NB4 (cell line): ENCODE measurements around the gene AUTS2.
A peak's percentile ranks its signal among the peaks of the same experiment; 100 is the strongest.

ENCODE experiments used
- DNase-seq: peaks from one replicate; pipeline ENCODE4 v3.0.0; 2010; ENCODE audit warnings: low read depth
- H3K4me3 ChIP-seq: one replicate; pipeline ENCODE4 v1.5.1; 2011; ENCODE audit warnings: mild to moderate bottlenecking, low read depth, low read length, moderate library complexity
- CTCF ChIP-seq: IDR thresholded peaks from one replicate; pipeline ENCODE4 v1.5.1; 2012; ENCODE audit warnings: low read depth, low read length
- MAX ChIP-seq: IDR thresholded peaks from 2 replicates; pipeline ENCODE4 v1.6.1; 2011; ENCODE audit warnings: low read depth, low read length
- MYC ChIP-seq: IDR thresholded peaks from 2 replicates; pipeline ENCODE4 v1.6.1; 2011; ENCODE audit warnings: low read depth, low read length
- POLR2A ChIP-seq: IDR thresholded peaks from 2 replicates; pipeline ENCODE4 v1.6.1; 2011; ENCODE audit warnings: mild to moderate bottlenecking; ENCODE audit not compliant: insufficient read length; ENCODE audit errors: extremely low read depth

Gene AUTS2

DNA sequence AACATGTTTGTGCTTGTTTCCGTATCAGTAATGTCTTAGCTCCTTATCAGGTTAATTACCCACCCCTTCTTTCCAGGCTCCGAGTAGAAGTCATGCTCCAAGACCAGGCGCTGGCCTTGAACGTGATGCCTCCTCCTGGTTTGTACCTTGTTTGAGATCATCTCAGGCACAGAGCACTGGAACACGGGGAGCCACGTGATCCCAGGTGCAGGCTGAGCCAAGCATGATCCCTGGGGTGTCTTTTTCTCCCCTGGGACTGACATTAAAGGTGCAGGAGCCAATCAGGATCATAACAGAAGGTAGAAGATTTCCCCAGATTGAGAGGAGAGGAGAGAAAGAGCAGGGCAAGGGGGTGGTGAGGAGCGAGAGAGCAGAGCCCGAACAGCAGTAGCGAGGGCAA, 907.6 kb downstream of the AUTS2 start:
- H3K4me3 ChIP-seq, result no peak overlapping the region
- no peak for DNase-seq
- TF ChIP-seq MYC (no peak), MAX (no peak), CTCF (no peak), POLR2A (no peak)

DNA sequence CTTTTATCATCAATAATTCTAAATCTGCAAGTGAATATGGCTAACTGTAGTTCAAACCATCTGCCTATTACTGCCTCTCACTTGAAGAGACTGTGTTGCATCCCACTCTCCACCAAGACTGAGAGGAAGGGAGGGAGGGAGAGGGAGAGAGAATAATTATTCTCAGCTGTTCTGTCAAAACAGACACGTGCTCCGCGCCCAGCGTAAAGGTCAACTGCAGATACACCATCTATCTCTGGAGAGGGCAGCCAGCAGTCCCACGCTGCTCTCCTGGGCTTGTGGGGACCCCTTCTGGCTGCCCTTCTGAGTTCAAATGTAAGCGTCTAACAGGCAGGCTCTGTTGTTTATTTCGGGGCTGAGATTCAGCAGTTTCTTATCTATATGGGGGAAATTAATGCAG, 908.2 kb downstream of the AUTS2 start:
- TF ChIP-seq MYC (no peak), CTCF (peak; percentile 13), MAX (peak; percentile 32; the same call in 1 of the 2 replicates), POLR2A (no peak)
- DNase-seq, result peak; percentile 33
- no peak overlapping the region for H3K4me3 ChIP-seq

GRCh38 chr7:70512144-70512543, 913.9 kb downstream of the AUTS2 start:
- no peak for DNase-seq
- TF ChIP-seq CTCF, result no peak
- TF ChIP-seq MYC, result no peak
- TF ChIP-seq MAX, result no peak
- no peak for TF ChIP-seq POLR2A
- H3K4me3 ChIP-seq, result no peak overlapping the region

- DNase-seq, result no peak
- TF ChIP-seq MAX (no peak), CTCF (no peak), POLR2A (no peak), MYC (no peak)
- no peak overlapping the region for H3K4me3 ChIP-seq
Measured at GRCh38 chr7:70512761-70513160, 914.5 kb downstream of the AUTS2 start.

DNA sequence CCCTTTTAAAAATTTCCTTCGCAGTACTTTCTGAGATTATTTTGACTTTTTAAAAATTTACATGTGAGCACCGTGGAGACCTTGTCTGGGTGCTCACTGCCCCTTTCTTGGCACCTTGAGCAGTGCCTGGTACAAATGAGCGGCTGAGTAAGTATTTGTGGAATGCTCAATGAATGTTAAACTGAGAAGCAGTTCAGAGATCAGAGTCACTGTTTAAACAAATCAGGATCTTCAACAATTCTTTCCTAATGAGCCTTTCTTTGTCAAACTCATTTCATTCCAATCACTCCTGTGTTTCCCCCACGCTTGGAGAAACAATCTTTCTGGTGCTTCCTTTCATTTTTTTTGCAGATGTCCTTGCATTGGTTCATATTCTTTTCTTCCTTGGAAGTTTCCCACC, 922.3 kb downstream of the AUTS2 start:
- H3K4me3 ChIP-seq, result no peak overlapping the region
- no peak for DNase-seq
- TF ChIP-seq MYC (no peak), POLR2A (no peak), MAX (no peak), CTCF (no peak)

DNA sequence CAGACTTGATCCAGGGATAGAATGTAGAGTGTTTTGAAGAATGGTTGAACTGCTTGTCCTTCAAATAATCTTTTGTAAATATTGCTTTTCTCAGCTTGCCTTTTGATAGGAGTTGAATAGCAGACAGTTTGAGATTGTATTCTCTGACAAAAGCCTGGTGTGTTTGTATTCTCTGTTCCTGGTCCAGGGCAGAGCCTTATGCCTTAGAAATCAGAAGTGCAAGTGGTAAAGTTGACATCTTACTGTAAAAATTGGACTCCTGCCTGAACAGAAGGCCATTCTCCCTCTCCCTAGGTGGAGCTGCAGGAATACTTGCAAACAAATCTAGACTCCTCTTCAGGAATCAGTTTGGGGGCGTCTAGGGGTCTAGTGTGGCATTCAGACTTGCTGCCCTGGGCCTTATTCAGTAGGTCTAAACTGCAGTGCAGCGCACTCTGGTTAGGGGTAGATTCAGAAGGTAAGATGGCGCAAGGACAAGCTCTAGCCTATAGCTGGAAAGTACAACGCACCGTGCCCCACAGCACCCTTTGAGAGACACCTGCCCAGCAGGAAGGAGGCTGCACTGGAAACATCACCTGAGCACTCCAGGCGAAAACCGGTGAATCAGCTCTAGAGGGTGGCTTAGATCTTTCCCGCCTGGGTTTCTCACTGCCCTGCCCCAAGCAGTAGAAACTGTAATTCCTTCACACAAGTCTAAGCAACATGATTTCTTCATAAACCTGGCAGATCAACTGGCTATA, 925.1 kb downstream of the AUTS2 start:
- no peak overlapping the region for H3K4me3 ChIP-seq
- no peak for DNase-seq
- TF ChIP-seq POLR2A (no peak), MYC (no peak), MAX (no peak)
